Esophagus muscularis mucosa (tissue), 4 donors: ENCODE results near the gene ST6GALNAC3. TPM values are rescaled to one million over a fixed set of nuclear protein-coding genes. Genes with fewer than 3 reads are reported as not detected.

ENCODE experiments used
- DNase-seq: peaks from one replicate; pipeline ENCODE4 v3.0.0-alpha.2; 2017; ENCODE audit errors: extremely low spot score
- H3K27ac ChIP-seq, 4 donors: fragments of 200-600 bp; sonication (generic); replicated peaks in 1 of 4; 1 replicate in 3 of 4; 2 replicates in 1 of 4; pipeline ENCODE4 v1.5.1; 2016 to 2019; ENCODE audit warnings: mild to moderate bottlenecking in 1 of 4
- H3K27me3 ChIP-seq, 4 donors: fragments of 200-600 bp; sonication (generic); one replicate each; pipeline versions ENCODE4 v1.5.1 to v1.6.0; 2016 to 2019
- H3K36me3 ChIP-seq, 4 donors: fragments of 200-600 bp; sonication (generic); one replicate each; pipeline ENCODE4 v1.5.1; 2016 to 2019
- H3K4me1 ChIP-seq, 4 donors: fragments of 200-600 bp; sonication (generic); one replicate each; pipeline ENCODE4 v1.5.1; 2016 to 2019
- H3K4me3 ChIP-seq, 4 donors: fragments of 200-600 bp; sonication (generic); 1 replicate in 2 of 4; 2 replicates in 2 of 4; pipeline ENCODE4 v1.5.1; 2016 to 2019; ENCODE audit warnings: mild to moderate bottlenecking in 4 of 4, moderate library complexity in 1 of 4
- H3K9me3 ChIP-seq, 4 donors: fragments of 200-600 bp; sonication (generic); 1 replicate in 3 of 4; 2 replicates in 1 of 4; pipeline ENCODE4 v1.5.1; 2016 to 2019
- CTCF ChIP-seq, 3 experiments: fragments of 200-600 bp in 2 of 3; fragments of 450-650 bp in 1 of 3; sonication (generic) in 2 of 3; IDR thresholded peaks; one replicate each; pipeline ENCODE4 v1.5.1; 2017 to 2019; ENCODE audit warnings: antibody characterized with exemption in 3 of 3, mild to moderate bottlenecking in 2 of 3, moderate library complexity in 1 of 3
- EP300 ChIP-seq: sonication (generic); formaldehyde crosslinking; IDR thresholded peaks from one replicate; pipeline ENCODE4 v1.6.1; 2017; ENCODE audit warnings: antibody characterized with exemption
- POLR2A ChIP-seq: fragments of 450-650 bp; IDR thresholded peaks from one replicate; pipeline ENCODE4 v1.6.1; 2017; ENCODE audit warnings: antibody characterized with exemption, moderate library complexity, mild to moderate bottlenecking, low read depth
- POLR2AphosphoS5 ChIP-seq, 2 donors: sonication (generic); formaldehyde crosslinking; IDR thresholded peaks; one replicate each; pipeline ENCODE4 v1.6.1; 2017; ENCODE audit warnings: antibody characterized with exemption in 2 of 2
- WGBS: methylation state at CpG from one replicate; pipeline ENCODE4 v1.1.5; 2018; 5-methylcytosine and 5-hydroxymethylcytosine counted together
- intact Hi-C: fragments of 100-400 bp; cut with DNase I; formaldehyde crosslinking; loops from one replicate; pipeline ENCODE4 v1.15.1; 2023
- total RNA-seq, 4 donors: library from RNA; depleted of rRNA; stranded (reverse); fragments of >200 nt; gene quantifications; one replicate each; pipeline versions ENCODE4 v1.1.0 to v1.2.1, GENCODE V29; 2016

The ST6GALNAC3 gene
- total RNA-seq, 4 donors from 2014 or later = 2.1 to 6.8 (median 4.8) TPM

- H3K9me3 ChIP-seq = no peaks in the 10 kb centered on the region
- no peak for DNase-seq
- H3K36me3 ChIP-seq = no peaks in the 10 kb centered on the region
- no peak for TF ChIP-seq POLR2A
- TF ChIP-seq CTCF (IDR thresholded peaks at IDR 0.05) = no peak
- no peak for TF ChIP-seq POLR2AphosphoS5 (IDR thresholded peaks at IDR 0.05)
- TF ChIP-seq EP300 = no peak
- H3K27ac ChIP-seq = no peak overlapping the region
- intact Hi-C loops = no loop called here
- WGBS = 77% methylated on average over 1 of the region's 1 CpG
- H3K4me1 ChIP-seq = peaks cover 0 to 12% (median 6%) of the 10 kb centered on the region in 4 donors
- no peaks in the 10 kb centered on the region for H3K27me3 ChIP-seq
- H3K4me3 ChIP-seq = no peak overlapping the region
These were observed 71.6 kb downstream of the ST6GALNAC3 start for GRCh38 chr1:76146184-76146583.

- TF ChIP-seq CTCF (IDR thresholded peaks at IDR 0.05) (no peak), EP300 (no peak), POLR2AphosphoS5 (IDR thresholded peaks at IDR 0.05) (no peak), POLR2A (no peak)
- intact Hi-C loops = no loop called here
These were observed 73.4 kb downstream of the ST6GALNAC3 start for GRCh38 chr1:76147917-76148316.

GRCh38 chr1:76148460-76148859 is 73.9 kb downstream of the ST6GALNAC3 start:
- Histone ChIP-seq H3K27me3 (no peaks in the 10 kb centered on the region), H3K4me1 (peaks cover 0 to 2% (median 0%) of the 10 kb centered on the region in 4 donors), H3K27ac (no peak overlapping the region), H3K9me3 (no peaks in the 10 kb centered on the region), H3K36me3 (no peaks in the 10 kb centered on the region), H3K4me3 (no peak overlapping the region)
- no peak for DNase-seq
- intact Hi-C loops = no loop called here
- 92% methylated on average over 2 of the region's 2 CpGs for WGBS
- TF ChIP-seq POLR2AphosphoS5 (IDR thresholded peaks at IDR 0.05) = no peak
- no peak for TF ChIP-seq CTCF (IDR thresholded peaks at IDR 0.05)
- no peak for TF ChIP-seq EP300
- TF ChIP-seq POLR2A = no peak

More at GRCh38 chr1:76147917-76148316, 73.4 kb downstream of the ST6GALNAC3 start:
- Histone ChIP-seq H3K27ac (no peak overlapping the region), H3K36me3 (no peaks in the 10 kb centered on the region), H3K4me1 (peaks cover 0 to 4% (median 2%) of the 10 kb centered on the region in 4 donors), H3K27me3 (no peaks in the 10 kb centered on the region), H3K9me3 (no peaks in the 10 kb centered on the region), H3K4me3 (no peak overlapping the region)
- 80% methylated on average over 4 of the region's 4 CpGs for WGBS
- DNase-seq = no peak

- TF ChIP-seq CTCF (IDR thresholded peaks at IDR 0.05) = no peak
- no peak for TF ChIP-seq POLR2AphosphoS5 (IDR thresholded peaks at IDR 0.05)
- TF ChIP-seq EP300 = no peak
- TF ChIP-seq POLR2A = no peak
- Histone ChIP-seq H3K27ac (peak overlapping the region in 1 of 4 donors; percentile 0), H3K27me3 (no peaks in the 10 kb centered on the region), H3K36me3 (no peaks in the 10 kb centered on the region), H3K4me1 (peaks cover 12 to 18% (median 16%) of the 10 kb centered on the region in 4 donors), H3K9me3 (no peaks in the 10 kb centered on the region), H3K4me3 (no peak overlapping the region)
- intact Hi-C loops = loop anchor here (10.0 kb wide), 1 partner anchor 991 kb away; no protein-coding TSS in a partner anchor
- no peak for DNase-seq
- WGBS = 82% methylated on average over 3 of the region's 8 CpGs
These were observed 79.3 kb downstream of the ST6GALNAC3 start for GRCh38 chr1:76153841-76154205.
